SK-N-SH treated with all-trans-retinoic acid at 6 μM for 48 hours (cell line): ENCODE results near the gene SMIM45.

ENCODE experiments used
- ATAC-seq: fragments of 200-7000 bp; cut with Tn5 transposase; 3 replicates; pipeline ENCODE4 v1.9.1; 2020; ENCODE audit warnings: mild to moderate bottlenecking, moderate library complexity
- ARNTL ChIP-seq: fragments of 450-650 bp; formaldehyde crosslinking; IDR thresholded peaks from 2 replicates; pipeline ENCODE4 v1.5.0; 2020; ENCODE audit warnings: low read depth, mild to moderate bottlenecking, moderate library complexity, borderline replicate concordance
- BACH2 ChIP-seq: fragments of 250-450 bp; sonication (Bioruptor Pico); IDR thresholded peaks from 2 replicates; pipeline ENCODE4 v1.9.0; 2021; ENCODE audit warnings: mild to moderate bottlenecking, borderline replicate concordance
- CSDC2 ChIP-seq: fragments of 250-450 bp; sonication (Bioruptor Pico); IDR thresholded peaks from 2 replicates; pipeline ENCODE4 v1.5.0; 2020; ENCODE audit warnings: mild to moderate bottlenecking, moderate library complexity
- ESRRG ChIP-seq: fragments of 250-450 bp; sonication (Bioruptor Pico); IDR thresholded peaks from 2 replicates; pipeline ENCODE4 v1.6.1; 2021; ENCODE audit warnings: mild to moderate bottlenecking
- GLIS3 ChIP-seq: fragments of 250-450 bp; sonication (Bioruptor Pico); IDR thresholded peaks from 2 replicates; pipeline ENCODE4 v1.5.0; 2020; ENCODE audit warnings: mild to moderate bottlenecking, moderate library complexity
- ISL1 ChIP-seq: fragments of 250-450 bp; sonication (Bioruptor Pico); IDR thresholded peaks from 2 replicates; pipeline ENCODE4 v2.1.2; 2022; ENCODE audit warnings: mild to moderate bottlenecking, moderate library complexity
- PPARA ChIP-seq: fragments of 250-450 bp; sonication (Bioruptor Pico); IDR thresholded peaks from 2 replicates; pipeline ENCODE4 v1.5.0; 2020; ENCODE audit warnings: mild to moderate bottlenecking, borderline replicate concordance
- RARB ChIP-seq: fragments of 250-450 bp; sonication (Bioruptor Pico); IDR thresholded peaks from 2 replicates; pipeline ENCODE4 v1.8.0; 2021; ENCODE audit warnings: mild to moderate bottlenecking, moderate library complexity
- SNAI2 ChIP-seq: fragments of 250-450 bp; sonication (Bioruptor Pico); IDR thresholded peaks from 2 replicates; pipeline ENCODE4 v1.5.0; 2020; ENCODE audit warnings: mild to moderate bottlenecking, moderate library complexity
- TOX ChIP-seq: fragments of 250-450 bp; sonication (Bioruptor Pico); IDR thresholded peaks from 2 replicates; pipeline ENCODE4 v1.8.0; 2021; ENCODE audit warnings: mild to moderate bottlenecking, moderate library complexity, borderline replicate concordance
- ZFP3 ChIP-seq: fragments of 250-450 bp; sonication (Bioruptor Pico); IDR thresholded peaks from 2 replicates; pipeline ENCODE4 v1.5.0; 2020; ENCODE audit warnings: mild to moderate bottlenecking, moderate library complexity
- ZNF565 ChIP-seq: fragments of 450-650 bp; formaldehyde crosslinking; conservative IDR thresholded peaks from 2 replicates; pipeline ENCODE4 v1.5.0; 2020; ENCODE audit warnings: low read depth, mild to moderate bottlenecking, moderate library complexity
- ZNF70 ChIP-seq: fragments of 450-650 bp; formaldehyde crosslinking; IDR thresholded peaks from 2 replicates; pipeline ENCODE4 v1.5.0; 2020; ENCODE audit warnings: mild to moderate bottlenecking, moderate library complexity
- ZNF8 ChIP-seq: fragments of 450-650 bp; formaldehyde crosslinking; IDR thresholded peaks from 2 replicates; pipeline ENCODE4 v1.5.0; 2020; ENCODE audit warnings: mild to moderate bottlenecking, moderate library complexity
- TF ChIP-seq, protein P1 (sequence below): fragments of 250-450 bp; sonication (Bioruptor Pico); IDR thresholded peaks from 2 replicates; pipeline ENCODE4 v1.5.1; 2020; ENCODE audit warnings: low read depth, mild to moderate bottlenecking, moderate library complexity
- TF ChIP-seq, protein P2 (sequence below): fragments of 250-450 bp; sonication (Bioruptor Pico); IDR thresholded peaks from 2 replicates; pipeline ENCODE4 v1.8.0; 2020; ENCODE audit warnings: mild to moderate bottlenecking, moderate library complexity, borderline replicate concordance
- TF ChIP-seq, protein P3 (sequence below): fragments of 250-450 bp; sonication (Bioruptor Pico); IDR thresholded peaks from 2 replicates; pipeline ENCODE4 v1.5.1; 2021; ENCODE audit warnings: mild to moderate bottlenecking, moderate library complexity
- TF ChIP-seq, protein P4 (sequence below): fragments of 250-450 bp; sonication (Bioruptor Pico); IDR thresholded peaks from 2 replicates; pipeline ENCODE4 v1.8.0; 2021; ENCODE audit warnings: low read depth, mild to moderate bottlenecking, moderate library complexity, borderline replicate concordance

The SMIM45 gene

DNA sequence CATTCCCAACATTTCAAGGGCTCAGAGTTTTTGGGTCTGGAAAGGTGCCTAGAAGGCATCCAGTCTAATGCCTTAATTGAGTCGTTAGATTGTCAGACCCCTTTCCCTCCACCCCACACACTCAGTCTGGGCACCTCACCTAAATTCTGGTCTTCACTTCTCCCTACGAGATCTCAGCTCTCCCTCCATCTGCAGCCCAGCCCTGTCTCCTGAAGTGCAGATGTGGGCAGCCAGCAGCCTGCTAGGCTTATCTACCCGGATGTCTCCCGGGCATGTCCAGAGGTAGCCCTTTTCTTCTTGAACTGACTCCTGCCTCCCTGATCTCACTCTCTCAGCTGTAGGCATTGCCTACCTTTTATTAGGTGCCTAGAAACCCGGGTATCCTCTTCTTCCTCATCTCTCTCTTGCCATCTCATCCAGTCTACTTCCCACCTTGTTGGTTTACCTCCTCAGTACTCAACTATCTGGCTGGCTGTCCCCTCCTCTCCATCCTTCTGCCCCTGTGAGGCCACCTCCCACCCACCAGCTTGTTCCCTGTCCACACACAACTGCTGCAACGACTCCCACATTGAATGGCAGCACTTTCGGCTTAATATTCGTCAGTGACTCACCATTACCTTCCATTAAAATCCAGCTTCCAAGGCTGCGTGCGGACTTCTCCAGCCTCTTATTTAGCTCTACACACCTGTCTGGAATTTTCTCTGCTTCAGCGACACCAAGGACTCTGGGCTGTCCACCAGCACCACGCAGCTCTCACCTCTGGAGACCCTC lies 23.5 kb downstream of the SMIM45 start (continued):
- no peak for TF ChIP-seq ZNF70
- TF ChIP-seq, protein P1, sequence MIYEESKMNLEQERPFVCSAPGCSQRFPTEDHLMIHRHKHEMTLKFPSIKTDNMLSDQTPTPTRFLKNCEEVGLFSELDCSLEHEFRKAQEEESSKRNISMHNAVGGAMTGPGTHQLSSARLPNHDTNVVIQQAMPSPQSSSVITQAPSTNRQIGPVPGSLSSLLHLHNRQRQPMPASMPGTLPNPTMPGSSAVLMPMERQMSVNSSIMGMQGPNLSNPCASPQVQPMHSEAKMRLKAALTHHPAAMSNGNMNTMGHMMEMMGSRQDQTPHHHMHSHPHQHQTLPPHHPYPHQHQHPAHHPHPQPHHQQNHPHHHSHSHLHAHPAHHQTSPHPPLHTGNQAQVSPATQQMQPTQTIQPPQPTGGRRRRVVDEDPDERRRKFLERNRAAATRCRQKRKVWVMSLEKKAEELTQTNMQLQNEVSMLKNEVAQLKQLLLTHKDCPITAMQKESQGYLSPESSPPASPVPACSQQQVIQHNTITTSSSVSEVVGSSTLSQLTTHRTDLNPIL (CRISPR knock-in tag): no peak
- TF ChIP-seq ARNTL: no peak
- no peak for TF ChIP-seq SNAI2 (CRISPR knock-in tag)
- no peak for TF ChIP-seq BACH2 (CRISPR knock-in tag)
- TF ChIP-seq ESRRG (CRISPR knock-in tag): no peak
- TF ChIP-seq, all 23 proteins: peak for 0

DNA sequence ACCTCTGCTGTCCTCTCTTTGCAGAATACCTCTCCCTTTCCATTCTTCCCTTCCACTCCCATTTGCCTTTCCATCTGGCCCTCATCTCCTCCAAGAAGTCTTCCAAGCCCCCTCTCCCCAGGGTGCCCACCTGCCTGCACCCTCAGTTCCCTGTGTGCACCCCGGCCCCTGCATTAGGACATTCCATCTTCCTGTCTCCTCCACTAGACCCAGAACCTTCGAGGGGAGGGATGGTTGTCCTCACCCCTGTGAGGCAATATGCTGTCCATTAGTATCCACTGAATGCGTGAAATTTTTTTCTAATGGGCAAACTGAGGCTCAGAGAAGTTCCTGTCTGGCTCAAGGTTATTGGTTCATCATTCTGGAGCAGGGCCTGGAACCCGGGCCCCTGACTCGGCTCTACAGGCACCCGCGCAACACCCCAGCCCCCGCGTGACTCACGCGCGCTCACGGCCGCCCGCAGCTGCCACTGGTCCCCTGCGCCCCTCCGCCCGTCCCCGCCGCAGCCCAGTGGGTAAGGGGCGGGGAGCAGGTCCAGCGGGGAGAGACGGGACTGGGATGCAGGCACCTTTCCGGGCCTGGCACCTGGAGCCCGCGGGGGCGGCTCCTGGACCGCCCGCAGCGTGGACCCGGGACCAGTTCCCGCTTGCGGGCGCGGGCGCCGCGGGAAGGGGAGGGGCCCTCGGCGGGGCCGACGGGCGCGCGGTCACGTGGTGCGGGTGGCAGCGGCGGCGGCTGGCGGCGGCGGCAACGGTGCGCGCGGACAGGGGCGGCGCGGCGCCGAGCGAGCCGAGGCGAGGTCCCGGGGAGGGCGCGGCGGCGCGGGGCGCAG lies 24.3 kb downstream of the SMIM45 start:
- TF ChIP-seq BACH2 (CRISPR knock-in tag) (no peak), PPARA (CRISPR knock-in tag) (no peak), CSDC2 (CRISPR knock-in tag) (no peak), GLIS3 (CRISPR knock-in tag) (no peak), TOX (CRISPR knock-in tag) (no peak), ZNF565 (CRISPR knock-in tag) (no peak), ZNF8 (CRISPR knock-in tag) (no peak), ISL1 (CRISPR knock-in tag) (no peak), RARB (CRISPR knock-in tag) (no peak), ARNTL (no peak)
- TF ChIP-seq, protein P2, sequence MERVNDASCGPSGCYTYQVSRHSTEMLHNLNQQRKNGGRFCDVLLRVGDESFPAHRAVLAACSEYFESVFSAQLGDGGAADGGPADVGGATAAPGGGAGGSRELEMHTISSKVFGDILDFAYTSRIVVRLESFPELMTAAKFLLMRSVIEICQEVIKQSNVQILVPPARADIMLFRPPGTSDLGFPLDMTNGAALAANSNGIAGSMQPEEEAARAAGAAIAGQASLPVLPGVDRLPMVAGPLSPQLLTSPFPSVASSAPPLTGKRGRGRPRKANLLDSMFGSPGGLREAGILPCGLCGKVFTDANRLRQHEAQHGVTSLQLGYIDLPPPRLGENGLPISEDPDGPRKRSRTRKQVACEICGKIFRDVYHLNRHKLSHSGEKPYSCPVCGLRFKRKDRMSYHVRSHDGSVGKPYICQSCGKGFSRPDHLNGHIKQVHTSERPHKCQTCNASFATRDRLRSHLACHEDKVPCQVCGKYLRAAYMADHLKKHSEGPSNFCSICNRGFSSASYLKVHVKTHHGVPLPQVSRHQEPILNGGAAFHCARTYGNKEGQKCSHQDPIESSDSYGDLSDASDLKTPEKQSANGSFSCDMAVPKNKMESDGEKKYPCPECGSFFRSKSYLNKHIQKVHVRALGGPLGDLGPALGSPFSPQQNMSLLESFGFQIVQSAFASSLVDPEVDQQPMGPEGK (CRISPR knock-in tag): no peak
- TF ChIP-seq, protein P1 (CRISPR knock-in tag): no peak
- TF ChIP-seq, protein P3, sequence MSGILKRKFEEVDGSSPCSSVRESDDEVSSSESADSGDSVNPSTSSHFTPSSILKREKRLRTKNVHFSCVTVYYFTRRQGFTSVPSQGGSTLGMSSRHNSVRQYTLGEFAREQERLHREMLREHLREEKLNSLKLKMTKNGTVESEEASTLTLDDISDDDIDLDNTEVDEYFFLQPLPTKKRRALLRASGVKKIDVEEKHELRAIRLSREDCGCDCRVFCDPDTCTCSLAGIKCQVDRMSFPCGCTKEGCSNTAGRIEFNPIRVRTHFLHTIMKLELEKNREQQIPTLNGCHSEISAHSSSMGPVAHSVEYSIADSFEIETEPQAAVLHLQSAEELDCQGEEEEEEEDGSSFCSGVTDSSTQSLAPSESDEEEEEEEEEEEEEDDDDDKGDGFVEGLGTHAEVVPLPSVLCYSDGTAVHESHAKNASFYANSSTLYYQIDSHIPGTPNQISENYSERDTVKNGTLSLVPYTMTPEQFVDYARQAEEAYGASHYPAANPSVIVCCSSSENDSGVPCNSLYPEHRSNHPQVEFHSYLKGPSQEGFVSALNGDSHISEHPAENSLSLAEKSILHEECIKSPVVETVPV (CRISPR knock-in tag): no peak
- TF ChIP-seq, protein P4, sequence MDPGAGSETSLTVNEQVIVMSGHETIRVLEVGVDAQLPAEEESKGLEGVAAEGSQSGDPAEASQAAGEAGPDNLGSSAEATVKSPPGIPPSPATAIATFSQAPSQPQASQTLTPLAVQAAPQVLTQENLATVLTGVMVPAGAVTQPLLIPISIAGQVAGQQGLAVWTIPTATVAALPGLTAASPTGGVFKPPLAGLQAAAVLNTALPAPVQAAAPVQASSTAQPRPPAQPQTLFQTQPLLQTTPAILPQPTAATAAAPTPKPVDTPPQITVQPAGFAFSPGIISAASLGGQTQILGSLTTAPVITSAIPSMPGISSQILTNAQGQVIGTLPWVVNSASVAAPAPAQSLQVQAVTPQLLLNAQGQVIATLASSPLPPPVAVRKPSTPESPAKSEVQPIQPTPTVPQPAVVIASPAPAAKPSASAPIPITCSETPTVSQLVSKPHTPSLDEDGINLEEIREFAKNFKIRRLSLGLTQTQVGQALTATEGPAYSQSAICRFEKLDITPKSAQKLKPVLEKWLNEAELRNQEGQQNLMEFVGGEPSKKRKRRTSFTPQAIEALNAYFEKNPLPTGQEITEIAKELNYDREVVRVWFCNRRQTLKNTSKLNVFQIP (CRISPR knock-in tag): no peak

DNA sequence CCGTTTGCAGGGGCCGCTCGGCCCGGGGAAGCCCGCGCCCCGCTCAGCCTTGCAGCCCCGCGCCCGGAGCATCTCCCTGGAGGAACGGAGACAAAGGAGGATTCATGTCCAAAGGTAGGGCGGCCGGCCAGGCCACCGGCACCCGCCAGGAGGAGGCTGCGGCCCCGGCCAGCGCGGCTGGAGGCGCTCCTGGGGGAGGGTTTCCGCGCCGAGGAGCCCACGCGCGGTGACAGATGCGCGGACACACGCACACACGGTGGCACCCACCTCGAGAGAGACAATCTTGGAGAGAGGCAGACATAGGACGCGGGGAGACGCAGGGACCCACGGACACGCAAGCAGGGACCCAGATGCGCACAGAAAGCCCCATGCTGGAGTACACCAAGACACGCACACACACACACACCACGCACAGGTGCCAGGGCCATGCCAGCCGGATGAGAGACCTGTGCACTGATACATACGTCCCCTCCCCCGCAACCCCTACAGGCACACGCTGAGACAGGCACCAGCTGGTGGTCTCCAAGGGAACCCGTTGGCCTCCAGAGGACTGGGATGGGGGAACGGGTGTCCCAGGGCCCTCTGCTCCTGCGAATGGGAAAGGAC lies 25.1 kb downstream of the SMIM45 start:
- TF ChIP-seq ZFP3 (CRISPR knock-in tag) (no peak), ZNF8 (CRISPR knock-in tag) (no peak), PPARA (CRISPR knock-in tag) (no peak), ESRRG (CRISPR knock-in tag) (no peak)
- TF ChIP-seq, protein P2 (CRISPR knock-in tag): no peak
- no peak for ATAC-seq

More for the DNA sequence above, 24.3 kb downstream of the SMIM45 start:
- no peak for ATAC-seq
